ENCODE results near the gene HKDC1.

DNA sequence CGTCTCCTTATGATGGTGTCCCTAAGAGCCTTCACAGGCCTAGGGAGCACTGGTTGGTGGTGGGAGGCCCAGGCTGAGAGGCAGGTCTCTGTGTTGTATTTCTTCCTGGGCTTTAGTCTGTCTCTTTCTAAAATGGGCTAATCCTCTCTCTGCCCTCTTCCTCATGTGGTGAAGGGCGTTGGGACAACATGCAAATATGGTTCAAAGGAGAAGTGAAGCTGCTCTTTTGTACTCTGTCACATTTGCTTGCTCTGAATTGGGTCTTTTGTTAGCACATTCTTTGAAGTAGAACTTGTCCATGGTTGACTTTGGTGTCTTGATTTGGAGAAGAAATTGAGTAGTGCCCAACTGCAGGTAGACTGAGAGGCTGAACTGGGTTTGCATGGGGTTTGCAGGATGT is 59.0 kb downstream of the HKDC1 start:
- no peak for TF ChIP-seq POLR2AphosphoS5 (IDR thresholded peaks at IDR 0.05; ENCODE audit: insufficient read depth in 1 of 2, low read depth in 1 of 2)
- TF ChIP-seq, protein P1, sequence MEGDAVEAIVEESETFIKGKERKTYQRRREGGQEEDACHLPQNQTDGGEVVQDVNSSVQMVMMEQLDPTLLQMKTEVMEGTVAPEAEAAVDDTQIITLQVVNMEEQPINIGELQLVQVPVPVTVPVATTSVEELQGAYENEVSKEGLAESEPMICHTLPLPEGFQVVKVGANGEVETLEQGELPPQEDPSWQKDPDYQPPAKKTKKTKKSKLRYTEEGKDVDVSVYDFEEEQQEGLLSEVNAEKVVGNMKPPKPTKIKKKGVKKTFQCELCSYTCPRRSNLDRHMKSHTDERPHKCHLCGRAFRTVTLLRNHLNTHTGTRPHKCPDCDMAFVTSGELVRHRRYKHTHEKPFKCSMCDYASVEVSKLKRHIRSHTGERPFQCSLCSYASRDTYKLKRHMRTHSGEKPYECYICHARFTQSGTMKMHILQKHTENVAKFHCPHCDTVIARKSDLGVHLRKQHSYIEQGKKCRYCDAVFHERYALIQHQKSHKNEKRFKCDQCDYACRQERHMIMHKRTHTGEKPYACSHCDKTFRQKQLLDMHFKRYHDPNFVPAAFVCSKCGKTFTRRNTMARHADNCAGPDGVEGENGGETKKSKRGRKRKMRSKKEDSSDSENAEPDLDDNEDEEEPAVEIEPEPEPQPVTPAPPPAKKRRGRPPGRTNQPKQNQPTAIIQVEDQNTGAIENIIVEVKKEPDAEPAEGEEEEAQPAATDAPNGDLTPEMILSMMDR (IDR thresholded peaks at IDR 0.05): no peak

Data from vagina (tissue), 2 donors.